ENCODE results near the gene C11orf52.

The C11orf52 gene

DNA sequence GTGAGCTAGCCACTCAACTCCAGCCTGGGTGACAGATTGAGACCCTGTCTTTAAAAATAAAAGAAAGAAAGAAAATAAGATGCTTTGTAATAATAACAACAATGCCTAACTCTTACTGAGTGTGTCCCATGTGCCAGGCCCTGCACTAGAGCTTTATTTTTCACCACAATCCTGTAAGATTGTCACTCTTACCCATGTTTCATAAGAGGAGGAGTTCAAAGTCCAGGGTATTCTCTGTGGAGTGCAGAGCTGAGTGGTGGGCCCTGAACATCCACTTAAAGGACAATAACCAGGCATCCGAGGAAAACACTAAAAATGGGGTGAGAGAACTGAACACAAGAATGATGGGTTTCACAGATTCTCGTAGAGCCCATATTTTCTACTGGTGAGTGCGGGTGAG lies 925 bp upstream of the C11orf52 start:
- no peaks in the 10 kb centered on the region for H3F3A ChIP-seq (ENCODE audit: insufficient read depth)
- no peaks in the 10 kb centered on the region for H3K27me3 ChIP-seq (ENCODE audit: low read length)
- H3K9ac ChIP-seq (ENCODE audit: low read length) = no peak overlapping the region
- no peak overlapping the region for H3K4me2 ChIP-seq (ENCODE audit: low read depth, low read length, poor library complexity, severe bottlenecking)
- H4K20me1 ChIP-seq (ENCODE audit: low read depth, low read length) = no peaks in the 10 kb centered on the region
- H3K36me3 ChIP-seq (ENCODE audit: low read length) = no peaks in the 10 kb centered on the region
- no peak overlapping the region for H3K4me3 ChIP-seq (ENCODE audit: insufficient read depth, low read length, poor library complexity, severe bottlenecking)
- H3K9me2 ChIP-seq (replicated peaks; ENCODE audit: insufficient read depth, low read length) = no peaks in the 10 kb centered on the region
- TF ChIP-seq, protein P1, sequence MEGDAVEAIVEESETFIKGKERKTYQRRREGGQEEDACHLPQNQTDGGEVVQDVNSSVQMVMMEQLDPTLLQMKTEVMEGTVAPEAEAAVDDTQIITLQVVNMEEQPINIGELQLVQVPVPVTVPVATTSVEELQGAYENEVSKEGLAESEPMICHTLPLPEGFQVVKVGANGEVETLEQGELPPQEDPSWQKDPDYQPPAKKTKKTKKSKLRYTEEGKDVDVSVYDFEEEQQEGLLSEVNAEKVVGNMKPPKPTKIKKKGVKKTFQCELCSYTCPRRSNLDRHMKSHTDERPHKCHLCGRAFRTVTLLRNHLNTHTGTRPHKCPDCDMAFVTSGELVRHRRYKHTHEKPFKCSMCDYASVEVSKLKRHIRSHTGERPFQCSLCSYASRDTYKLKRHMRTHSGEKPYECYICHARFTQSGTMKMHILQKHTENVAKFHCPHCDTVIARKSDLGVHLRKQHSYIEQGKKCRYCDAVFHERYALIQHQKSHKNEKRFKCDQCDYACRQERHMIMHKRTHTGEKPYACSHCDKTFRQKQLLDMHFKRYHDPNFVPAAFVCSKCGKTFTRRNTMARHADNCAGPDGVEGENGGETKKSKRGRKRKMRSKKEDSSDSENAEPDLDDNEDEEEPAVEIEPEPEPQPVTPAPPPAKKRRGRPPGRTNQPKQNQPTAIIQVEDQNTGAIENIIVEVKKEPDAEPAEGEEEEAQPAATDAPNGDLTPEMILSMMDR (IDR thresholded peaks at IDR 0.05; ENCODE audit: insufficient read depth, low read length, poor library complexity, severe bottlenecking) = no peak
- no peak for TF ChIP-seq EZH2phosphoT487 (conservative IDR thresholded peaks at IDR 0.05; ENCODE audit: low read length)
- H3K27ac ChIP-seq (ENCODE audit: low read depth, low read length) = no peak overlapping the region
- no peaks in the 10 kb centered on the region for H3K9me3 ChIP-seq (ENCODE audit: insufficient read depth, low read length)
- no peak overlapping the region for H2AFZ ChIP-seq (ENCODE audit: low read depth, low read length, severe bottlenecking)
- H3K79me2 ChIP-seq (ENCODE audit: insufficient read depth, low read length) = no peaks in the 10 kb centered on the region

DNA sequence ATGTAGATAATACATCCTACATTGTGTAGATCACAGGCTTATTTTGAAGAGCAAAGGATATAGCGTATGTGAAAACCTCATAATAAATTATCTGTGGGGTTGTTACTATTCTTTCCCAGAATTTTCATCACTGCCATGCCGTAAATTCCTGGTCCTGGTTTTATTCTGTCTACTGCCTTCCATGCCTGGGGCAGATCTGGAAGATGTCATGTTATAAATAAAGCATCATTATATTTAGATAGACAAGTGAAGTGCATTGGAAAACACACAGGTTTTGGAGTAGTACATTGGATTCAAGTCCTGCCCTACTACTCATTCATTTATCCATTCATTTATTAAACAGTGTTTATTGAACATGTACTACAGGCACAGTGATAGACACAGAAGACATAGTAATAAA lies 2.2 kb downstream of the C11orf52 start:
- Histone ChIP-seq H3K4me3 (ENCODE audit: insufficient read depth, low read length, poor library complexity, severe bottlenecking) (no peak overlapping the region), H4K20me1 (ENCODE audit: low read depth, low read length) (no peaks in the 10 kb centered on the region), H2AFZ (ENCODE audit: low read depth, low read length, severe bottlenecking) (no peak overlapping the region), H3F3A (ENCODE audit: insufficient read depth) (no peaks in the 10 kb centered on the region), H3K9me2 (replicated peaks; ENCODE audit: insufficient read depth, low read length) (no peaks in the 10 kb centered on the region), H3K36me3 (ENCODE audit: low read length) (no peaks in the 10 kb centered on the region), H3K9me3 (ENCODE audit: insufficient read depth, low read length) (no peaks in the 10 kb centered on the region), H3K79me2 (ENCODE audit: insufficient read depth, low read length) (no peaks in the 10 kb centered on the region), H3K4me2 (ENCODE audit: low read depth, low read length, poor library complexity, severe bottlenecking) (no peak overlapping the region), H3K27me3 (ENCODE audit: low read length) (no peaks in the 10 kb centered on the region), H3K27ac (ENCODE audit: low read depth, low read length) (no peak overlapping the region), H3K9ac (ENCODE audit: low read length) (no peak overlapping the region)
- TF ChIP-seq EZH2phosphoT487 (conservative IDR thresholded peaks at IDR 0.05; ENCODE audit: low read length) = no peak
- TF ChIP-seq, protein P1 (IDR thresholded peaks at IDR 0.05; ENCODE audit: insufficient read depth, low read length, poor library complexity, severe bottlenecking) = no peak

DNA sequence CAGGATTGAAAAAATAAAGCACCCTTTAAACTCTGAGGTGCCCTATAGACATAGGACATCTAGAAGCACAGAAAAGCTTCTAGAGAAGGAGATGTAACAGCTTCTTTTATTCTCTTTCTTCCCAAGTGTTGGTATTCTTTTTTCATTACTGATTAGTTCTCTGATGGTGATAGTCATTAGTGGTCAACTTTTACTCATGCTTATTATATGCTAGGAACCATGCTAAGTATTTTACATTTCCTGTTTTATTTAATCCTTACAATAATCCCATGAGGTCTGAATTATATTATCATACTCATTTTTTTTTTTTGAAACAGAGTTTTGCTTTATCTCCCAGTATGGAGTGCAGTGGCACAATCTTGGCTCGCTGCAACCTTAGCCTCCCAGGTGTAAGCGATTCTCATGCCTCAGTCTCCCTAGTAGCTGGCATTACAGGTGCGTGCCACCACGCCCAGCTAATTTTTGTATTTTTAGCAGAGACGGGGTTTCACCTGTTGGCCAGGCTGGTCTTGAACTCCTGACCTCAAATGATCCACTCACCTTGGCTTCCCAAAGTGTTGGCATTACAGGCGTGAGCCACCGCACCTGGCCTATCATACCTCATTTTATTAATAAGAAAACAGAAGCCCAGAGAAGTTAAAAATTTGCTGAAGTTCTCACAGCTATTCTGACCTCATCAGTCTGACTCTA lies 3.0 kb downstream of the C11orf52 start:
- TF ChIP-seq EZH2phosphoT487 (conservative IDR thresholded peaks at IDR 0.05; ENCODE audit: low read length) = no peak
- TF ChIP-seq, protein P1 (IDR thresholded peaks at IDR 0.05; ENCODE audit: insufficient read depth, low read length, poor library complexity, severe bottlenecking) = no peak
- Histone ChIP-seq H3K36me3 (ENCODE audit: low read length) (no peaks in the 10 kb centered on the region), H3K79me2 (ENCODE audit: insufficient read depth, low read length) (no peaks in the 10 kb centered on the region), H3K9me3 (ENCODE audit: insufficient read depth, low read length) (no peaks in the 10 kb centered on the region), H3K4me3 (ENCODE audit: insufficient read depth, low read length, poor library complexity, severe bottlenecking) (no peak overlapping the region), H4K20me1 (ENCODE audit: low read depth, low read length) (no peaks in the 10 kb centered on the region), H3F3A (ENCODE audit: insufficient read depth) (no peaks in the 10 kb centered on the region), H3K4me2 (ENCODE audit: low read depth, low read length, poor library complexity, severe bottlenecking) (no peak overlapping the region), H3K9ac (ENCODE audit: low read length) (no peak overlapping the region), H3K9me2 (replicated peaks; ENCODE audit: insufficient read depth, low read length) (no peaks in the 10 kb centered on the region), H2AFZ (ENCODE audit: low read depth, low read length, severe bottlenecking) (no peak overlapping the region), H3K27me3 (ENCODE audit: low read length) (no peaks in the 10 kb centered on the region), H3K27ac (ENCODE audit: low read depth, low read length) (no peak overlapping the region)
